ENCODE data around the gene ADGRB2. TPM values are rescaled to one million over a fixed set of nuclear protein-coding genes. Genes with fewer than 3 reads are reported as not detected.

Gene ADGRB2
- total RNA-seq, 4 donors from 2014 or later = 1.4 to 6.0 (median 2.5) TPM

DNA sequence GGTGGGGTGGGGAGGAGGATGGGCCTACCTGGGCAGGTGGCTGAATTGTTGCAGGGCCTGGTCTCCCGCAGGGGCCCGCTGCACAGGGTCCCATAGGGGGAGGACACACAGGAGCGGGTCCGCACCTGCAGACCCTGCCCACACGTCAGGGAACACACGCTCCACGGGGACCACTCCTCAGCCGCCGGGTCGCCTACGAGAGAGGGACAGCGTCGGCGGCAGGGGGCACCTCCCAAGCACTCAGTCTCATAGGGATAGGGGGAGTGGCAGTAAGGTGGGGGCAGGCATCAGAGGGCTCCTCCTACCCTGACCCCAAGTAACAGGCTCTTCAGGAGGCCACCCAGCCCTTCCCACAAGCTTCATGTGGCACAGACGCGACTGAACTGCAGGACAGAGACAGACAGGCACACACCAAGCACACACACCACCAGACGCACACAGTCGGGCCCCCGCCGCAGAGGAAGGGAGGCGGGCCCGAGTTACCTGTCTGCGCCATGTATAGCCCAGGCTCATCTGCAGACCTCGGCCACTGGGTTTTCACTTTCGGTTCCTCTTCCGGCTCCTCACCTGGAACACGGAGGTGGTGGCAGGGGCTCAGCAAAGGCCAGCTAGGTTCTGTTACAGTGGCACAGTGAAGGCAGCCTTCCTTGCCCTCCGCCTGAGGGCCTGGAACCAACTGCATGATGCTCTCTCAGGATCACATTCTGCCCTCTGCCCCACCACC is 19.8 kb downstream of the ADGRB2 start:
- Histone ChIP-seq H3K36me3 (no peaks in the 10 kb centered on the region), H3K4me3 (no peak overlapping the region), H3K9me3 (no peaks in the 10 kb centered on the region), H3K4me1 (no peaks in the 10 kb centered on the region), H3K27me3 (no peaks in the 10 kb centered on the region), H3K27ac (no peak overlapping the region)
- WGBS = 94% methylated on average over 16 of the region's 28 CpGs
- TF ChIP-seq, protein P1, sequence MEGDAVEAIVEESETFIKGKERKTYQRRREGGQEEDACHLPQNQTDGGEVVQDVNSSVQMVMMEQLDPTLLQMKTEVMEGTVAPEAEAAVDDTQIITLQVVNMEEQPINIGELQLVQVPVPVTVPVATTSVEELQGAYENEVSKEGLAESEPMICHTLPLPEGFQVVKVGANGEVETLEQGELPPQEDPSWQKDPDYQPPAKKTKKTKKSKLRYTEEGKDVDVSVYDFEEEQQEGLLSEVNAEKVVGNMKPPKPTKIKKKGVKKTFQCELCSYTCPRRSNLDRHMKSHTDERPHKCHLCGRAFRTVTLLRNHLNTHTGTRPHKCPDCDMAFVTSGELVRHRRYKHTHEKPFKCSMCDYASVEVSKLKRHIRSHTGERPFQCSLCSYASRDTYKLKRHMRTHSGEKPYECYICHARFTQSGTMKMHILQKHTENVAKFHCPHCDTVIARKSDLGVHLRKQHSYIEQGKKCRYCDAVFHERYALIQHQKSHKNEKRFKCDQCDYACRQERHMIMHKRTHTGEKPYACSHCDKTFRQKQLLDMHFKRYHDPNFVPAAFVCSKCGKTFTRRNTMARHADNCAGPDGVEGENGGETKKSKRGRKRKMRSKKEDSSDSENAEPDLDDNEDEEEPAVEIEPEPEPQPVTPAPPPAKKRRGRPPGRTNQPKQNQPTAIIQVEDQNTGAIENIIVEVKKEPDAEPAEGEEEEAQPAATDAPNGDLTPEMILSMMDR (IDR thresholded peaks at IDR 0.05) = no peak
- TF ChIP-seq POLR2A (IDR thresholded peaks at IDR 0.05) (no peak), EP300 (IDR thresholded peaks at IDR 0.05) (no peak), POLR2AphosphoS5 (IDR thresholded peaks at IDR 0.05) (no peak)
- no peak for DNase-seq (ENCODE audit: low spot score in 2 of 2)

DNA sequence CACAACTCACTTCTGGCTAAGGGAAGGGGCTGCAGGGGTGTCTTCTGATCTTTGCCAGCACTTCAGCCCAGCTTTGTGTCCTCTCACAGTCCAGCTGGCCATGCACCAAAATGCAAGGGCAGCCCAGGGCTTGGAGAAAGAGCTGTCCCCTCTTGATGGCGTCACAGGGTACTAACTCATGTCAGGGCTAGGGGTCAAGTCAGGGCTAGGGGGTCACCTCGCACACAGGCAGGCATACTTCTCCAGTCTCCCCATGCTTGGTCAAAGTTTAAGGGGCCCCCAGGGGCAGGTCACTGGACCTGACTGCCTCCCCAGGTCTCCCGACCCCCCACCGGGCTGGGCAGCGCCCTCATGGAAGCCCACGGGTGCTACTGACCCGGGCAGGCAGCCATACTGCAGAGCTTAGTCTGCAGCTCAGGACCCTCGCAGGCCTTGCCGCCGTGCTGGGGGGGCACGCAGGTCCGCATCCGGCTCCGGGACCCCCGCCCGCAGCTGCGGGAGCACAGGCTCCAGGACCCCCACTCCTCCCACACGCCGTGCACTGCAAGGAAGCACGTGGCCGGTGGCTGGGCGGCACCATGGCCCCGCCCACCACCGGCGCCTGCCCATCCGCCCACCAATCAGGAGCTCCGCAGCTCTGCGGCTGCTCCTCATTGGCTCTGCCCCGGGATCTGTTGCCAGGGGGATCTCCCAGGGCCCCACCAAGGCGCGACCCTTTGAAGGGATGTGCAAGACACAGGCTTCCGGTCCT is 21.5 kb downstream of the ADGRB2 start:
- Histone ChIP-seq H3K9me3 (no peaks in the 10 kb centered on the region), H3K27me3 (no peaks in the 10 kb centered on the region), H3K4me1 (no peaks in the 10 kb centered on the region), H3K27ac (no peak overlapping the region), H3K36me3 (no peaks in the 10 kb centered on the region), H3K4me3 (no peak overlapping the region)
- DNase-seq (ENCODE audit: low spot score in 2 of 2) = no peak
- TF ChIP-seq, protein P1 (IDR thresholded peaks at IDR 0.05) = no peak
- TF ChIP-seq POLR2A (IDR thresholded peaks at IDR 0.05) (no peak), EP300 (IDR thresholded peaks at IDR 0.05) (no peak), POLR2AphosphoS5 (IDR thresholded peaks at IDR 0.05) (no peak)
- 98% methylated on average over 6 of the region's 32 CpGs for WGBS

DNA sequence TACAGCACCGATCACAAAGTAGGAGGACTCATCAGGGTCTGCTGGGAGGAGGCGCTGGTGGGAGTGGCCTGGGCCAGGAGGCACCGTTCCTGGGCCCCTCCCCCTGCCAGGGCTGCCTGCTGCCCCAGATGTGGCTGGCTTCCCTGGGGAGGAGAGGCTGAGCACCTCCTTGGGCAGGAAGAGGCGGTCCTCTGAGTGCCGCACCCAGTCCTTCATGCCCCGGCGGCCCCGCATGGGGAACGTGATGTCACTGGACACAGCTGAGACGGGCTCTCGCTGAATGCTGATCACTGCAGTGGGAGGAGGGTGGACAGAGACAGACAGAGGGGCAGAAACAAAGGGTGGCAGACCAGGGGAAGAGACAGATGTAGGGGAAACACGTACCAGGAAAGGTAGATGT is 24.8 kb downstream of the ADGRB2 start:
- DNase-seq (ENCODE audit: low spot score in 2 of 2) = no peak
- H3K9me3 ChIP-seq = no peaks in the 10 kb centered on the region
- 38% methylated on average over 10 of the region's 12 CpGs for WGBS
- no peak overlapping the region for H3K4me3 ChIP-seq
- no peaks in the 10 kb centered on the region for H3K27me3 ChIP-seq
- TF ChIP-seq POLR2A (IDR thresholded peaks at IDR 0.05) = no peak
- TF ChIP-seq, protein P1 (IDR thresholded peaks at IDR 0.05) = no peak
- no peak for TF ChIP-seq POLR2AphosphoS5 (IDR thresholded peaks at IDR 0.05)
- no peak for TF ChIP-seq EP300 (IDR thresholded peaks at IDR 0.05)
- no peaks in the 10 kb centered on the region for H3K36me3 ChIP-seq
- no peak overlapping the region for H3K27ac ChIP-seq
- H3K4me1 ChIP-seq = peaks cover 12% of the 10 kb centered on the region

DNA sequence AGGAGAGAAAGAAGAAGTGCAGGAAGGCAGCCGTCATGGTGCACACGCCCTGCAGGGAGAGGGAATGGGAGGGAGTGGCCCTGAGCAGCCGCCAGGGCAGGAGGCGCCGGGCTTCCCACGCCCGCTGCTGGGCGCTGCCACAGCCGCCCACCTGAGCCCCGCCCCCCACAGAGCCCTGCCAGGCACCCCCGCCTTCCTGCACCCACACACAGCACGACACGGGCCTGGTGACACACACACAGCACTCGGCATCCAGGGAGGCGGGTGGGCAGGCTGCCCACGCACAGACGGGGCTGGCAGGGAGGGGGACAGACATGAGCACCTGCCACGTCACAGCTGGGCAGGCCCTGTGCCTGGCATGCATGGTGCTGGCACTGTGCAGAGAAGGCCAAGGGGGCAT is 27.5 kb downstream of the ADGRB2 start:
- Histone ChIP-seq H3K27ac (no peak overlapping the region), H3K4me1 (peaks cover 12% of the 10 kb centered on the region), H3K36me3 (no peaks in the 10 kb centered on the region), H3K4me3 (no peak overlapping the region), H3K9me3 (no peaks in the 10 kb centered on the region), H3K27me3 (no peaks in the 10 kb centered on the region)
- no peak for DNase-seq (ENCODE audit: low spot score in 2 of 2)
- WGBS = 7% methylated on average over 12 of the region's 18 CpGs
- TF ChIP-seq POLR2A (IDR thresholded peaks at IDR 0.05) (no peak), EP300 (IDR thresholded peaks at IDR 0.05) (no peak), POLR2AphosphoS5 (IDR thresholded peaks at IDR 0.05) (no peak)
- TF ChIP-seq, protein P1 (IDR thresholded peaks at IDR 0.05) = no peak

DNA sequence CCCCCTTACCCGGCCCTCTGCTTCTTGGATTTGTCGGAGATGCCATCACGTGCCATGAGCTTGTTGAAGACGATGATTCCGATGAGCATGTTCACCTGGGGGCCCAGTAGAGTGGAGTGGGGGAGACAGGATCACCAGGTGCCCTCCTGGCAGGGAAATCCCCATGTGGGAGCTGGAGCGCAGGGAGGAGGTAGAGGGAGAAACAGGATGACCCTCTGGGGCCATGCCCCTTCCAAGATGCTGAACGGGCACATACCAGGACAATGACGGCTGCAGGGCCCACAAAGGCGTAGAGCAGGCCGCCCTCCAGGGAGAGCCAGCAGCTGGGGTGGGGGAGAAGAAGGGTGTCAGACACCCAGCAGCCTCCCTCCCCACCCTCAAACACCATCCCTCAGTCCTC is 28.6 kb downstream of the ADGRB2 start:
- H3K27me3 ChIP-seq = no peaks in the 10 kb centered on the region
- WGBS = 92% methylated on average over 4 of the region's 10 CpGs
- no peak for DNase-seq (ENCODE audit: low spot score in 2 of 2)
- H3K27ac ChIP-seq = no peak overlapping the region
- H3K4me3 ChIP-seq = no peak overlapping the region
- peaks cover 12% of the 10 kb centered on the region for H3K4me1 ChIP-seq
- no peaks in the 10 kb centered on the region for H3K9me3 ChIP-seq
- no peaks in the 10 kb centered on the region for H3K36me3 ChIP-seq
- TF ChIP-seq EP300 (IDR thresholded peaks at IDR 0.05) (no peak), POLR2A (IDR thresholded peaks at IDR 0.05) (no peak), POLR2AphosphoS5 (IDR thresholded peaks at IDR 0.05) (no peak)
- TF ChIP-seq, protein P1 (IDR thresholded peaks at IDR 0.05) = no peak

Measured in suprapubic skin (tissue), 4 donors.